ENCODE data around the gene ERBIN. TPM values are rescaled to one million over a fixed set of nuclear protein-coding genes. Genes with fewer than 3 reads are reported as not detected.
"Not testable (repeated sequence)": the region's sequence is repeated elsewhere in the genome, so short reads cannot be mapped to it uniquely, and the experiment has no call there.

ERBIN gene, protein sequence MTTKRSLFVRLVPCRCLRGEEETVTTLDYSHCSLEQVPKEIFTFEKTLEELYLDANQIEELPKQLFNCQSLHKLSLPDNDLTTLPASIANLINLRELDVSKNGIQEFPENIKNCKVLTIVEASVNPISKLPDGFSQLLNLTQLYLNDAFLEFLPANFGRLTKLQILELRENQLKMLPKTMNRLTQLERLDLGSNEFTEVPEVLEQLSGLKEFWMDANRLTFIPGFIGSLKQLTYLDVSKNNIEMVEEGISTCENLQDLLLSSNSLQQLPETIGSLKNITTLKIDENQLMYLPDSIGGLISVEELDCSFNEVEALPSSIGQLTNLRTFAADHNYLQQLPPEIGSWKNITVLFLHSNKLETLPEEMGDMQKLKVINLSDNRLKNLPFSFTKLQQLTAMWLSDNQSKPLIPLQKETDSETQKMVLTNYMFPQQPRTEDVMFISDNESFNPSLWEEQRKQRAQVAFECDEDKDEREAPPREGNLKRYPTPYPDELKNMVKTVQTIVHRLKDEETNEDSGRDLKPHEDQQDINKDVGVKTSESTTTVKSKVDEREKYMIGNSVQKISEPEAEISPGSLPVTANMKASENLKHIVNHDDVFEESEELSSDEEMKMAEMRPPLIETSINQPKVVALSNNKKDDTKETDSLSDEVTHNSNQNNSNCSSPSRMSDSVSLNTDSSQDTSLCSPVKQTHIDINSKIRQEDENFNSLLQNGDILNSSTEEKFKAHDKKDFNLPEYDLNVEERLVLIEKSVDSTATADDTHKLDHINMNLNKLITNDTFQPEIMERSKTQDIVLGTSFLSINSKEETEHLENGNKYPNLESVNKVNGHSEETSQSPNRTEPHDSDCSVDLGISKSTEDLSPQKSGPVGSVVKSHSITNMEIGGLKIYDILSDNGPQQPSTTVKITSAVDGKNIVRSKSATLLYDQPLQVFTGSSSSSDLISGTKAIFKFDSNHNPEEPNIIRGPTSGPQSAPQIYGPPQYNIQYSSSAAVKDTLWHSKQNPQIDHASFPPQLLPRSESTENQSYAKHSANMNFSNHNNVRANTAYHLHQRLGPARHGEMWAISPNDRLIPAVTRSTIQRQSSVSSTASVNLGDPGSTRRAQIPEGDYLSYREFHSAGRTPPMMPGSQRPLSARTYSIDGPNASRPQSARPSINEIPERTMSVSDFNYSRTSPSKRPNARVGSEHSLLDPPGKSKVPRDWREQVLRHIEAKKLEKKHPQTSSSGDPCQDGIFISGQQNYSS (N-terminal part only)
- 58.1 and 66.6 TPM in 2 replicates for total RNA-seq

DNA sequence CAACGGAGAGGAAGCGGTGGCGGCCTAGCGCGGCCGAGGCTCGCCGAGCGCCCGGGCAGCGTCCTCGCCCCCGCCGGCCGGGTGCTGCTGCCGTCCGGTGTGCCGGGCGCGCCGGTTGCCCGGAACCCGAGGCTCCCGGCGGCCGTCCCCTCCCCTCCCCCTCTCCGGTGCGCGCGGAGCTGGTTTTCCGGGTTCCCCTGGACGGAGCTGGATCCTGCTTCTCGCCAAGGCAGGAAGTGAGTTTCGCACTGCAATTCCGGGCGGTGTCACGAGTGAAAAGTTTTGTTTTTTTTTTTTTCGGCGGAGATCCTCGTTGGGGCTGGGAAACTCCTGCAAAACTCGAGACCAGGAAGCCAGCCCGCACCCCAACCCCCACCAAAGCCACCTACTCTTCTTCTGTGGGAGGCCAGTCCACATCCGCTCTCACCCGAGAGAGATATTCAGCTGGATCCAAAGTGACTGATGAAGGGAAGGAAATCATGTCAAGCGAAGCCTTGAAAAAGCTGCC, at the start of gene ERBIN:
Gene ERBIN (plus strand): TSS at position 300 of the 508 bp plus-strand sequence. CDS start 66,144 bp downstream, outside the sequence.
- no peak for DNase-seq (ENCODE audit: low read depth)

DNA sequence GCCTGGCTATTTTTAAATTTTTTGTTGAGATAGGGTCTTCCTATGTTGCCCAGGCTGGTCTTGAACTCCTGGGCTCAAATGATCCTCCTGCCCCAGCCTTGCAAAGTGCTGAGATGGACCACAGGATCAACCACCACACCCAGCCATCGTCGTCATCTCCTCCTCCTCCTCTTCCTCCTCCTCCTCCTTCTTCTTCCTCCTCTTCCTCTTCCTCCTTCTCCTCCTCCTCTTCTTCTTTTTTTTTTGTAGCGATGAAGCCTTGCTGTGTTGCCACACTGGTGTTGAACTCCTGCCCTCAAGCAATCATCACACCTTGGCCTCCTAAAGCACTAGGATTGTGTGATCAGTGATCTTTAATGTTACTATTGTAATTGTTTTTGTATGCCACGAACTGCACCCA, 49.4 kb upstream of the ERBIN start:
- DNase-seq (ENCODE audit: low read depth), result no peak
- Histone ChIP-seq H3K4me3 (ENCODE audit: low read depth, low read length) (no peak overlapping the region), H3K27me3 (ENCODE audit: control insufficient read depth, insufficient read depth, low read length) (no peaks in the 10 kb centered on the region), H3K36me3 (ENCODE audit: control insufficient read depth, insufficient read depth, low read length) (no peaks in the 10 kb centered on the region)
- TF ChIP-seq, protein P1, sequence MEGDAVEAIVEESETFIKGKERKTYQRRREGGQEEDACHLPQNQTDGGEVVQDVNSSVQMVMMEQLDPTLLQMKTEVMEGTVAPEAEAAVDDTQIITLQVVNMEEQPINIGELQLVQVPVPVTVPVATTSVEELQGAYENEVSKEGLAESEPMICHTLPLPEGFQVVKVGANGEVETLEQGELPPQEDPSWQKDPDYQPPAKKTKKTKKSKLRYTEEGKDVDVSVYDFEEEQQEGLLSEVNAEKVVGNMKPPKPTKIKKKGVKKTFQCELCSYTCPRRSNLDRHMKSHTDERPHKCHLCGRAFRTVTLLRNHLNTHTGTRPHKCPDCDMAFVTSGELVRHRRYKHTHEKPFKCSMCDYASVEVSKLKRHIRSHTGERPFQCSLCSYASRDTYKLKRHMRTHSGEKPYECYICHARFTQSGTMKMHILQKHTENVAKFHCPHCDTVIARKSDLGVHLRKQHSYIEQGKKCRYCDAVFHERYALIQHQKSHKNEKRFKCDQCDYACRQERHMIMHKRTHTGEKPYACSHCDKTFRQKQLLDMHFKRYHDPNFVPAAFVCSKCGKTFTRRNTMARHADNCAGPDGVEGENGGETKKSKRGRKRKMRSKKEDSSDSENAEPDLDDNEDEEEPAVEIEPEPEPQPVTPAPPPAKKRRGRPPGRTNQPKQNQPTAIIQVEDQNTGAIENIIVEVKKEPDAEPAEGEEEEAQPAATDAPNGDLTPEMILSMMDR (IDR thresholded peaks at IDR 0.05; ENCODE audit: insufficient read depth, low read length, poor library complexity, severe bottlenecking), result no peak

More for the DNA sequence above, at the start of gene ERBIN:
- H3K27me3 ChIP-seq (ENCODE audit: control insufficient read depth, insufficient read depth, low read length), result no peaks in the 10 kb centered on the region
- H3K4me3 ChIP-seq (ENCODE audit: low read depth, low read length), result peak within 1 kb of the TSS; percentile 99
- TF ChIP-seq, protein P1 (IDR thresholded peaks at IDR 0.05; ENCODE audit: insufficient read depth, low read length, poor library complexity, severe bottlenecking), result no peak
- H3K36me3 ChIP-seq (ENCODE audit: control insufficient read depth, insufficient read depth, low read length), result no peaks in the 10 kb centered on the region

DNA sequence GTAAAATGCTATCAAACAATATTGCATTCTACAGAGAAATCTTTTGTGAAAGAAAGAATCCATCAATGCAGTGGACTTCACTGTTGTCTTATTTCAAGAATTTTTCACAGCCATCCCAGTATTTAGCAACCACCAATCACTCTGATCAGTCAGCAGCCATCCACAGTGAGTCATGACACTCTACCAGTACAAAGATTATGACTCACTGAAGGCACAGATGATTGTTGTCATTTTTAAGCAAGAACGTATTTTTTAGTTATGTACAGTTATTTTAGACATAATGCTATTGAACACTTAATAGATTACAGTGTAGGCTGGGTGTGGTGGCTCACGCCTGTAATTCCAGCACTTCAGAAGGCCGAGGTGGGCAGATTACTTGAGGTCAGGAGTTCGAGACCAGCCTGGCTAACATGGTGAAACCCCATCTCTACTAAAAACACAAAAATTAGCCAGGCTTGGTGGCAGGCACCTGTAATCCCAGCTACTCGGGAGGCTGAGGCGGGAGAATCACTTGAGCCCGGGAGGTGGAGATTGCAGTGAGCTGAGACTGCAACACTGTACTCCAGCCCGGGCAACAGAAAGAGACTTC, 46.6 kb upstream of the ERBIN start:
- peak; percentile 63 for DNase-seq (ENCODE audit: low read depth)
- H3K27me3 ChIP-seq (ENCODE audit: control insufficient read depth, insufficient read depth, low read length); H3K4me3 ChIP-seq (ENCODE audit: low read depth, low read length); H3K36me3 ChIP-seq (ENCODE audit: control insufficient read depth, insufficient read depth, low read length): not testable (repeated sequence)

DNA sequence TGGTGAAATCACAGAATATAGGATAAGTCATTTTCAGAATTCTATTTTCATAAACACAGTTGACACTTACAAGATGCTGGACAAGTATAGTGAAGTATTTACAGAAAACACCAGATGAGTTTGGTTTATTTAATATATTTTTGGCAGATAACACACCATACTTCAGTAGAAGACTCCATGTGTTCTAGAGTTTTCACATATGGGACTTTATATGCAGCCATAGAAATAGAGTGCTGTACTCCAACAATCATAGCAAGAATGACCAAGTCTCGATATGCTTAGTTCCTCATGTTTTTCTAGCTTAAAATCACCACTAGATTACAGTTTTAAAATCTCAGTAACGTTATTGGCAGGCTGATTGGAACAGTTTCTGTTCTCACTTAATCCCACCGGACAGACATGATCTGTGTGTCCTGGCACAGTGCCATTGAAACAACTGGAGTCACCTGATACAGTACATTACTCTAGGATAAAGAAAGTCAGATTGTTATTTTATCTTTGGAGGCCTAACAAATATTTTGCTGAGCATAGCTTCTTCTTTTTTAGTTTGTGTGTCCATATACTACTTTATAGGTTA, 45.8 kb upstream of the ERBIN start:
- no peak for DNase-seq (ENCODE audit: low read depth)
- H3K27me3 ChIP-seq (ENCODE audit: control insufficient read depth, insufficient read depth, low read length), result no peaks in the 10 kb centered on the region
- H3K36me3 ChIP-seq (ENCODE audit: control insufficient read depth, insufficient read depth, low read length), result no peaks in the 10 kb centered on the region
- no peak overlapping the region for H3K4me3 ChIP-seq (ENCODE audit: low read depth, low read length)
- TF ChIP-seq, protein P1 (IDR thresholded peaks at IDR 0.05; ENCODE audit: insufficient read depth, low read length, poor library complexity, severe bottlenecking), result no peak

DNA sequence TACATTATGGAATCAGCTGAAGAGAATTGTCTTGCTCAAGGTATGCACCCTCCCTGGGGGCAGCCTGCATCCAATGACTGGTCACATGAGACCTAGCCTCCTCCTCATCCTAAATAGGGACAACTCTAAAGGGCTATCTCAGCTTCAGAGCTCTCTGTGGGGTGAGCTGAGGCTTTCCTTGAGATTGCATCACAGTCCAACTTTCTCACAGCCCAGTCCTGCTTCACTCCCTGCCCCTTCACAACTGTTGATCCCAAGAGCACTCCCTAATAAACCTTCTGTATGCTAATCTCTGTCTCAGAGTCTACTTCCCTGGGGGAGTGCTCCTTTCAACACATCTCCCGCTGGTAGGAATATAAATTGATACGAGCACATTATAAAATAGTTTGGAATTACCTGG, 44.1 kb upstream of the ERBIN start:
- Histone ChIP-seq H3K36me3 (ENCODE audit: control insufficient read depth, insufficient read depth, low read length) (no peaks in the 10 kb centered on the region), H3K27me3 (ENCODE audit: control insufficient read depth, insufficient read depth, low read length) (no peaks in the 10 kb centered on the region), H3K4me3 (ENCODE audit: low read depth, low read length) (no peak overlapping the region)
- no peak for DNase-seq (ENCODE audit: low read depth)
- TF ChIP-seq, protein P1 (IDR thresholded peaks at IDR 0.05; ENCODE audit: insufficient read depth, low read length, poor library complexity, severe bottlenecking), result no peak

Measured in kidney epithelial cell (primary cell).